Measurements from ENCODE around the gene HS1BP3.

HS1BP3 gene

GRCh38 chr2:20588918-20589871 lies 61.7 kb downstream of the HS1BP3 start:
- no peak for DNase-seq (ENCODE audit: low read depth in 2 of 2, low spot score in 1 of 2)

DNA sequence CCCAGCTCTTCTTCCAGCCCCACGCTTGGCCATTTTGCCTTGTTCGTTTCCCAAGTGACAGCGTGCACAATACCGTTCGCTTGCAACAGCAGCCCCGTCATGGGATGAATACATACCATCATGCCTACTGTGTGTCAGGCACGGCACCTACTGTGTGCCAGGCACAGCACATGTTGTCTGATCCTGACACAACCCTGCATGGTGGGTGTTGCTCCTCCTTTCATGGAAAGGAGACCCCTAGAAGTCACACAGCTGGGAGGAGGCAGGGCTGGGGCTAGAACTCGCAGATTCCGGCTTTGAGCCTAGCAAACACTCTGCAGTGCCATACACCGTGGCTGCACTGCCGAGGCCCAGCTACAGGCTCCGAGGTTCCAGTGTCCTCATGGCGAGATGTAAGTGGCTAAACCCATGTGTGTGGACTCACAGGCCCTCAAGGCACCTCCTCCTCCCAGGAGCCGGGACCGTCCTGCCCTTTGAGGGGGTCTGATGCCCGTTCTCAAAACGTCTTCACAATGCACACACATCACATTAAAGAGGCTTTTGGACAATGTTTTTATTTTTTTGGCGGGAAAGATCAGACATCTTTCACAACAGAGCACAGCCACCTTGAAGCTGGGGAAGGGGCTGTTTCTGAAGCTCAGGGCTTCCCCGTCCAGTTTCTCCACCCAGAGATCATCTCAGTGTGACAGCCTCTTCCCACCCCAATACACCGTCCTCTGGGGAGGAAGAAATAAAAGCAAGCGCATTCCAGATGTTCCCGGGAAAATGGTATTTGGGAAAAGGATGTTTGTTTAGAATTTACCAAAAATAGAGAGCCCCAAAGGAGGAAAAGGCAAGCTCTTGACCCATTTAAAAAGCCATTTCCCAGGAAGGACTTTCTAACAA lies 64.9 kb downstream of the HS1BP3 start:
- no peak for DNase-seq (ENCODE audit: low read depth in 2 of 2, low spot score in 1 of 2)

GRCh38 chr2:20585359-20585709 lies 65.6 kb downstream of the HS1BP3 start:
- no peak for DNase-seq (ENCODE audit: low read depth in 2 of 2, low spot score in 1 of 2)

DNA sequence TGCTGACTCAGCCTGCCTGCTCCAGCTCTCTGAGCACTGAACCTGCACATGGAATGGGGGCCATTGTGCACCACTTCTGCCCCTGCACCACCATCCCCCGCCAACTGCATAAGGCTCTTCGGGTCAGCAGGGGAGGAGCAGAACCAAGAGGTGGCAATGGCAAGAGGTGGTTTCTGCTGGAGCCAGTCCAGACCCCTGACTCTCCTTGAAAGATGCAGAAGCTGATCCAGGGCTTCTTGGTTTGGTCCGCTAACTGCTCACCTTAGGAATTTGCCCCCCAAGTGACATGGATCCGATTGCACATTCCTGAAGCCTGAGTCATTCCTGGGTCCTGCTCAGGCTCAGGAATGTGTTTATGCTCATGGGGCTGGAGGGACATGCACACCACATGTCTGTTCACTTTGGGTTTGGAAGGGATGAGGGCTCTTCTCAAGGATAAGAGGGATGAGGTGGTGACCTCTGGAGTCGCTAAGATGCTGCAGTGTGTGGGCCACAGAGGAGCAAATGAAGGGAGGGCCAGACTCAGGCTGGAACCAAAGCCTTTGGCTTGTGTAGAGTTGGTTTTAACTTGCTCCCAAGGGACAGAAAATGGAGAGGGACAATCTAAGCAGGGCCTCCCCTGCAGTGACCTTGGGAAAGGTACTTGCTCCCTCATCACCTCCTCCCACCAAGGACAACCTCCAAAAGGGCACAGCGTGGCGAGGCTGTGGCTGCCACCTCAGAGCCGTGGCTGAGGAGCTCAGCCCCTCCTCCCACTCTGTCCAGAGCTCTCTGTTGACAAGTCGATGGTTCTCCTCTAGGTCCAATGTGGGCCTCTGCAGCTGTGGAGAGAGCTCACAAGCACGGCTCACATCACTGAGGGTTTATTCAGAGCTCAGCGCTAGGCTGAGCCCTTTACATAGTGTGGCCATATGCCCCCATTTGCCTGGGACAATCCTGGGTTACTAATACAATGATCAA lies 66.2 kb downstream of the HS1BP3 start:
- DNase-seq (ENCODE audit: low read depth in 2 of 2, low spot score in 1 of 2) = no peak

GRCh38 chr2:20584045-20584398 lies 66.9 kb downstream of the HS1BP3 start:
- no peak for DNase-seq (ENCODE audit: low read depth in 2 of 2, low spot score in 1 of 2)

GRCh38 chr2:20583425-20583881 lies 67.4 kb downstream of the HS1BP3 start:
- no peak for DNase-seq (ENCODE audit: low read depth in 2 of 2, low spot score in 1 of 2)

DNA sequence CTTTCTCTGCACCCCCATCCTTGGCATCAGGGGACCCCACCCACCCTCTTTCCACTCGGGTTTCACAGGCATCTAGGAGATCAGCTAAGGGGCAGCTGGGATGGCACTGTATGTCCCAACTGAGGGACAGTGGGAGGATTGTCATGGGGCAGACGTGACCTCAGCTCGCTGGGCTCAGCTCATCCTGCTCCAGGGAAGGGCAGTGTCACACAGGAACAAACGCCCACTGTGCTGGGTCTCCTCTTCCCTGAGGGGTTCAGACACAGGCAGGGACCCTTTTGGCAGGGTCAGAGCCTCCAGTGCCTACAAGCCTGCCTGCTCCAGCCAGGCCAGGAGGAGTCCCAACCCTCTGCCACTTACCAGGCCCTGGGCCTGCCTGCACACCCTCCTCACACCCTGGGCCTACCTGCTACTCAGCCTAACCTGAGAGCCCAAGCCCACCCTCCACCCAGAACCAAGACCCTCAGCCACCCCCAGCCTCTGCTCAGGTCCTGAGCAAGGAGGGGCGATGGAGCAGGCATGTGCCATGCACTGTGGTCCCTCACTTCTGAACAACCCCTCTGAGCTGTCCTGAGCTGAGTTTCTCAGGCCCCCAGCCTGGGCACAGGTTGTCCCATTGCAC lies 68.2 kb downstream of the HS1BP3 start:
- DNase-seq (ENCODE audit: low read depth in 2 of 2, low spot score in 1 of 2) = no peak

- no peak for DNase-seq (ENCODE audit: low read depth in 2 of 2, low spot score in 1 of 2)
Observed at GRCh38 chr2:20580690-20581437, 70.0 kb downstream of the HS1BP3 start.

- no peak for DNase-seq (ENCODE audit: low read depth in 2 of 2, low spot score in 1 of 2)
Observed at GRCh38 chr2:20579866-20580265, 71.0 kb downstream of the HS1BP3 start.

- no peak for DNase-seq (ENCODE audit: low read depth in 2 of 2, low spot score in 1 of 2)
Observed at GRCh38 chr2:20578895-20579825, 71.7 kb downstream of the HS1BP3 start.

DNA sequence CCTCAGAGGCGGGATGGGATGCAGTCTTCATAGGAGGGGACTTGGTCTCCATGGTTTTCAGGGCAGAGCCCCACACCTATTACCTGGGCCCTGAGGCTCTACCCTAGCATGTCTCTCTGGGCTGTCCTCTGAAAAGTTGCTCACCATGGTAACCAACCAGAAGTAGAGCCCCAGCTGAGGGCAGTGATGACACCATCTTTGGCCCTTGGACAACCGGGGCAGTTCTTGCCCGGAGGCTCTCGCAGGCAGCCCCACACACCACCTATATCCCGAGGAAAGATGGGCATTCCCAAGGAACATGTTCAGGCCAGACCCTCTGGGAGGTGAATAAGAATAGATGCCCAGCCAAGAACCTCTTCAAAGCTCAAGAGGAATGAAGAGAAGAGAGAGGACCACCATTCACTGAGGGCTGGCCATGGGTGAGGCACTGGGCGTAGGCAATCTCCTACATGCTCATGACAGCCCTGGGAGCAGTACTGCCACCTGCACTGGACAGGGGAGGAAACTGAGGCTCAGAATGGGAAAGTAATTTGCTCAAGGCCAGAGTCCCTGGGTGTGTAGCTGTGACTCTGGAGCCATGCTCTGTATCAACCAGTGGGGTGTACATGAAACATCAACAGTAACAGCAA lies 72.5 kb downstream of the HS1BP3 start:
- DNase-seq (ENCODE audit: low read depth in 2 of 2, low spot score in 1 of 2) = no peak

DNA sequence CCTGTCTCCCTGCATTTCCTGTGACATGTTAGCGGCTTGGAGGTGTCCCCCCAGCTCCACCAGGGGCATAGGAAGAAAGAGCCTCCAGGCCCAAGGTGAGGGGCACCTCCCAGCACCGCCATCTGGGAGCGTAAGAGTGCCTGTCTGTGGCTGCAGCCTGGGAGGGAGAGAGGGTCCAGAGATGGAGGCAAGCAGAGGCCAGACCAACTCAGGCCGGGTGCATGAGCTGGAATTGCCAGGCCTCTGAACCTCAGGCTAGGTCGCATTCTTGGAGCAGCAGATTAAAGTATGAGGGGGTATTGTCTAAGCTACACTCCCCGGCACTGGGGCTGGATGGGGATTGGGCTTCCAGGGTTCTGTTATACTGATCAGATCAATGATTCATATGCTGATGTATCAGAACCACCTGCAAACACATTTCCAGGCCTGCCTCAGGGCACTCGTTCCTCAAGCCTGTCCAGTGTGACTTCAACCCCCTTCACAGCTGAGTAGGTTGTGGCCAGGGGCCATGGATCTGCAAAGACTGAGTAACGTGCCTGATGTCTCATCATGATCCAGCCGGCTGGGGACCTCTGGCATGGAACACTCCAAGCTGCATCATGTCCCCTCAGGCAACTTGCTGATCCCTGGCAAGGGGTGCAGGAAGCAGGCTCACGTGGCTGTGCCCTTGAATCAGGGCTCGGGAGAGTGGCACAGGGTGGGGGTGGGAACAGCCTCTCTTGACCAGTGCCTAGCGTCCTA lies 73.2 kb downstream of the HS1BP3 start:
- no peak for DNase-seq (ENCODE audit: low read depth in 2 of 2, low spot score in 1 of 2)

DNA sequence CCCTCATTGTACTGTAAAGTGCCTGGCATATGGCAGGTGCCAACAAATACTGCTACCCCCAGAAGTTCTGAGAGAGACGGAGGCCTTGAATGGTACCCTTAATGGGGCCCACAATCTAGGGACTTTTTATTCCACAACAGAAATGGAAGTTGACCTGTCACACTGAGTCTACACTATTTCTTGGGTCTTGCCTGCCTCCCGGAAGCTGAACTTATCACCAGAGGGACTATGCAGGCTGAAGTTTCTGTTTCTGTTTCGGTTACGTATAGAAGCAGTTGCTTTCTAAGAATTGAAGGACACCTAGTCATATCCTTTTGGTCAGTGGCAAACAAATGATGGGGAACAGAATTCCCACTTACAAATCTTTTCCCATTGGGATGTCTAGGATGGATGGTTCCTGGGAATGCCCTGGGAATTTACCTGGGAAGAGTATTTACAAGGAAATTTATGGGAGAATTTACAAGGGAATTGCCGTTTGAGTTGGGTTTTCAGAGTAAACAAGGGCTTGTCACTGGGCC lies 74.2 kb downstream of the HS1BP3 start:
- no peak for DNase-seq (ENCODE audit: low read depth in 2 of 2, low spot score in 1 of 2)

GRCh38 chr2:20575935-20576597 lies 74.8 kb downstream of the HS1BP3 start:
- DNase-seq (ENCODE audit: low read depth in 2 of 2, low spot score in 1 of 2) = no peak

GRCh38 chr2:20575414-20575813 lies 75.5 kb downstream of the HS1BP3 start:
- DNase-seq (ENCODE audit: low read depth in 2 of 2, low spot score in 1 of 2) = no peak

DNA sequence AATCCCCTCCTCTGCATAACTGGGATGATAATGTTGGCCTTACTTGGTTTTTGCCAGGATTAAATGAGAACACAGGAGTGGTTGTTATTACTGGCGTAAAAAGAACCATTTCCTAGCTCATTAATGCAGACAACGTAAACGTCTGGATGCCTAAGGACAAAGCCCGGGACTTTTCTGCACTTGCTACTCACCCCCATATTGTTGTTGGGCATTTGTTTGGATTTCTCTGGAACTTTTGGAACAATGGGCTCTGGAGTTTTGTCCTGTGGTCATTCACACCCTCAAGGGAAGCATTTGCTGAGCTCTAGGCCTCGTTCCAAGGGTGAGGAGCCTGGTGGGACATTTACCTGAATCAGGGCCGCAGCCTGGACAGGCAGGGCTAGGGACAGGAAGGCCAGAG lies 76.0 kb downstream of the HS1BP3 start:
- no peak for DNase-seq (ENCODE audit: low read depth in 2 of 2, low spot score in 1 of 2)

GRCh38 chr2:20574423-20574911 lies 76.4 kb downstream of the HS1BP3 start:
- no peak for DNase-seq (ENCODE audit: low read depth in 2 of 2, low spot score in 1 of 2)

Data from stimulated activated CD8-positive, alpha-beta memory T cell treated with anti-CD3 and anti-CD28 coated beads, Interleukin-4, amount 100 ng/mL, for 4 hours (primary cell).